ENCODE results near the gene VWA8.

The VWA8 gene

DNA sequence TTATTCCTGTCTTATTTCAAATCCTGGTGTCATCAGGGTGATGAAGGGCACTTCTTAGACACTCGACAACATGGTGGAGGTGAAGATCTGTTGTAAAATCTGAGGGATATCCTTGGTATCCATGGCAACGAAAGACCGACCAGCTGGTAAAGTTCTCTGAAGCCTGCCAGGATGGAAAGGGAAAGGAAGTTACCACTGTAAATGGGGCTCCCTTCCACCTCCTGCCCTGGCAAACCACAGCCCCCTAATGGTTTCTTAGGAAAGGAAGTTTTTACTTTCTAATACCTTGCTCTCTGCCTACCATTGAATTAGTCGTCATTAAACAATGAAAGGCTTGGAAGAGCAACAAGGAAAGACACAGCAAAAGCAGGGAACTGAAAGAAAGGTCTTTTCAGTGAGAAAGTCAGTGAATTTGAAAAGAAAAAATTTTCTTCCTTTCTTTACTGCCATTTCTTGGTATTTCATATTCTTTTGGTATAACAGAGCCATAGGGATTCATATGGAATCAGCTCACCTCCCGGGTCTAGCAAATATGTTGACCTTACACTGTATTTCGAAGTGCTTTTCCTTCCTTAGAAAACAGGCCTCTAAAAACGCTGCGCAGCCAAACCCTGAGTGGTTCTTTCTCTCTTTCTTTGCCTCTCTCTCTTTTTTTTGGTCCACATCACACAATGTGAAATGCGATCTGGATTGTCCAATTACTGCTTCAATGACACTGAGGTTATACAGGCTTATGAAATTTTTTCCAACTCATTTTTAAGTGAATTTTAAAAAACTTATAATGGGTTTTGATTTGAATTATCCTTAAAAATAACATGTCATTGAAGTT, 392.6 kb downstream of the VWA8 start:
- in situ Hi-C loops (cut with HindIII; ENCODE audit: low sequenced_read_pairs): no loop called here

- in situ Hi-C loops (cut with HindIII; ENCODE audit: low sequenced_read_pairs): no loop called here
Observed at GRCh38 chr13:41567363-41567762, 393.5 kb downstream of the VWA8 start.

DNA sequence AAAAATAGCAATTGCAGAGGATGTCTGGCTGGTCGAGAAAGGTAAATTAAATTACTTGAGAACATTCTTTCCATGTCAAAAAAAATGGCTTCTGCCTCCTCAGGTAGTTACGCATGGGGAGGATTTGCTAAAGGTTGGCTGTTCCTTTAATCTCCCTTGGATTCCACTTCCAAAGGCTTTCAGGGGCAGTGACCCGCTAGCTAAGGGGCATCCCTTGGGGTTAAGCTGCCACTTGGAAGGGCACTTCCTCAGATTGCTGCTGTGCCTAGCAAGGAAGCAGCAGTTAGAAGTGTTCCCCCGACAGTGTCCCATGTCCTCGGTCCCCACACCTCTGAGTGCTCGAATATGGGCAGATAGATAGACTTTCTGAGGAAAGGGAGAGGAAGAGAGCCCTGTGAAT, 395.1 kb downstream of the VWA8 start:
- in situ Hi-C loops (cut with HindIII; ENCODE audit: low sequenced_read_pairs): no loop called here

- in situ Hi-C loops (cut with HindIII; ENCODE audit: low sequenced_read_pairs): no loop called here
Observed at GRCh38 chr13:41565216-41565615, 395.7 kb downstream of the VWA8 start.

- in situ Hi-C loops (cut with HindIII; ENCODE audit: low sequenced_read_pairs): no loop called here
Observed at GRCh38 chr13:41563984-41564365, 396.9 kb downstream of the VWA8 start.

- in situ Hi-C loops (cut with HindIII; ENCODE audit: low sequenced_read_pairs): no loop called here
Observed at GRCh38 chr13:41563341-41563983, 397.4 kb downstream of the VWA8 start.

- in situ Hi-C loops (cut with HindIII; ENCODE audit: low sequenced_read_pairs): no loop called here
Observed at GRCh38 chr13:41562541-41563178, 398.2 kb downstream of the VWA8 start.

GRCh38 chr13:41562083-41562482, 398.8 kb downstream of the VWA8 start:
- in situ Hi-C loops (cut with HindIII; ENCODE audit: low sequenced_read_pairs): no loop called here

- in situ Hi-C loops (cut with HindIII; ENCODE audit: low sequenced_read_pairs): no loop called here
Observed at GRCh38 chr13:41561170-41561569, 399.7 kb downstream of the VWA8 start.

DNA sequence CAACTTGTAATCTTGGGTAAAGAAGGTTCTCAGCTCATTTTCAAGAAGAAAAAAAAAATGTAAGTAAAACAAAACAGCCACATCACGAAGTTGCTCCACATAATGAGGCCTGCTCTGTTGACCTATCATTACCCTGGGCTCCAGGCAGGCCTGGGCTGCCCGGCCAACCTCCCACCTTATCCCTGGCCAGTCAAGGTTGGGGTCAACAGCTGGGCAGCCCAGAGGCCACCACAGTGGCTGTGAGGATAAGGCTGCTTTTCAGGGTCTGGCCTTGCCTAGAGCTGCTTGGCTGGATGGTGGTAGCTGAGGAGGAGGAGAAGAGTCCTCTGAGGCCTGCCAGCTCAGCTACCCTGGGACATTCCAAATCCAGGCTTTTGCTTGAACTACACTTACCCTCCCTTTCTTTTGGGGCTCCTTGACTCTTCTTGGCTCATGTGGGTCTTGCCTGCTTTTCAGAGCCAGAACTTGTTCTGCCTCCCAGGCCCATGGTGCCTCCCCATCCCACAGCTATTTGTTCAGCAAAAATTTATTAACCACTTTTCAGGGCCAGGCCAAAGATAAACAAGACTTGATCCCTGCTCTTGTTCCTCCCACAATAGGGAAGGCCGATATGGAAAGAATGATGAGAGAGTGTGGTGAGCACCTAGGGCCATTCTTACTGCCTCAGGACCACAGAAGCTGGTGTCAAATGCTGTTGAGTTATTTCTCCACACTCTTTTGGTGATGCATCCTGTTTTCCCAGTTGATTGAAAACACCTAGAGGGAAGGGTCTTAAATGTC, 401.9 kb downstream of the VWA8 start:
- in situ Hi-C loops (cut with HindIII; ENCODE audit: low sequenced_read_pairs): no loop called here

GRCh38 chr13:41557719-41558118, 403.2 kb downstream of the VWA8 start:
- in situ Hi-C loops (cut with HindIII; ENCODE audit: low sequenced_read_pairs): no loop called here

DNA sequence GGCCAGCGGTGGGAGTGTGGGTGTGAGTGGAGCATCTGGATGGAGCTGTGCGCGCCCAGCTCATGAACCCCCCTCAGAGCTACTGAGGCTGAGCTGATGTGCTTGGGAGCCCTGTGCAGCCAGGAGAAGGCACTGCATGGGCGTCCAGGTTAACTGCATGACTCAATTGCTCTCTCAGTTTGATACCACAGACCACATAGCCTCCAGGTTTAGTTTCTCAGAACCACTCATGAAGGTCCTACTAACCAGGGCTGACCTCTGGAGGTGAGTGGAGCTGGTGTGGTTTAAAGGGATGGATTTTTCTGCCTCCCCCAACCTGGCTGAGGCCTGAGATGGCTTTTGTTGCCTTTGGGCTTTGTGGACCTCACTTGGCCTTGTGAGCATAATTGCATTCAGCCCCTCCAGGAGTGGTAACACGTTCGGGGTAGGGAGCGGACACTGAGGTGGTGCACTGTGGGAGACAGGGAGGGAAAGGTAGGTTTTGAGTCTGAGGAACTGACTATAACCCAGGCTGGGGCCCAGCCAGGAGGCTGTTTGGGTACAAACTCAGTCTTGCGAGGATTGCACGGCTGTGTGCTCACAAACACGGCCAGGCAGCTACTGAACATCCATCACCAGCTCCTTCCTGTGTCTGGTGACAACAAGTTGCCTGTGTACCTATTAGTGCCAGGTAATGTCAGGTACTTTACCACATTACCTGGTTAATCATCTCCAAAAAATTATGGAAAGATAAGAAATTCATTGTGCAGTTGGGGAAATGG, 406.1 kb downstream of the VWA8 start:
- in situ Hi-C loops (cut with HindIII; ENCODE audit: low sequenced_read_pairs): no loop called here

DNA sequence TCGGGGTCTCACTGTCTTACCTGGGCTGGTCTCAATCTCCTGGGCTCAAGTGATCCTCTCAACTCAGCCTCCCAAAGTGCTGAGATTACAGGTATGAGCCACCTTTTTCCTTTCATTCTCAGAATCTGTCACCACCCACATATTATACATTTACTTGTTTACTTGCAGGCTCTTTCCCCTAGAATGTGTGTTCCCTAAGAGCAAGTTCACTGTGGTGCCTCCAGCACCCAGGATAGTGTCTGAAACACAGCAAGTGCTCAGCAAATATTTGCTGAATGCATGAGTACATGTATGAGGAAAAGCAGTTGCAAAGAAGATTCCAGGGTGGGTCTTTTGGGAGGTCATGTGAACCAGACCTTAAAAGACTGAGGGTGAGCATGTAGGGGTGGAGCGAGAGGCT, 406.7 kb downstream of the VWA8 start:
- in situ Hi-C loops (cut with HindIII; ENCODE audit: low sequenced_read_pairs): no loop called here

DNA sequence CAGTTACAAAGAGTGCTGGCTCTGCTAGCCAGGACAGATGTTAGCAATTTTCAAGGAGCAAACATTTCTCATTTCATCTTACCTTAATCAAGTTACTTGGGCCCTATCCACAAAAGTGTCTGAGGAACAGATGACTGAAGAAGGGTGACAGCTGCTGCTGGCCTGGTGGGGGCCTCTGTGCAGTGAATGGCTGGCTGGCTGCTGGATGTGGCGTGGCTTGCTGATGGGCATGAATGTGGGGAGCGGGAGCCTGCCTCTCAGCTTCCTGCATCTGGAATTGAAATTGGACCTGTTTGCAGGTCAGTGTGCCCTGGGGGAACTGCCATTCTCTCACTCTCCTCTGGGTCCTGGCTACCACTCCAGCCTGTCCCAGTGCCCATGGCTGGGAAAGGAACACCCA, 408.9 kb downstream of the VWA8 start:
- in situ Hi-C loops (cut with HindIII; ENCODE audit: low sequenced_read_pairs): no loop called here

- in situ Hi-C loops (cut with HindIII; ENCODE audit: low sequenced_read_pairs): no loop called here
Observed at GRCh38 chr13:41550276-41550675, 410.6 kb downstream of the VWA8 start.

DNA sequence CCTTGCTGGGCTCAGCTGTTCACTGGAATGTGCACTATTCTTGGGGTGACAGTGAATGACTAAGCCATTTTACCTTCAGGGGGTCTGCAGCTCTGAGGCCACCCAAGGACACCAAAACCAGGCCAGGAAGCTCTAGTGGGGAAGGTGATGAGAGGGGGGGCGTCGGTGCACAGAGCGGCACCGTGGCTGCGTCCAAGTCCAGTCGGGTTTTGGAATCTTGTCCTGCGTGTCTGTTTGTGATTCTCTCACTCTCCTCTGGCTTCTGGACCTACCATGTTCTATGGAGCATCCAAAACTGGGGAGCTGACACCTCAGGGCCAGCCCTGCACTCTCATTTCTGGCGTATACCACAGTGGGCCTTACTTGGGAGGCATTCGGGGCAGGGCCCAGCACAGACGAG, 411.4 kb downstream of the VWA8 start:
- in situ Hi-C loops (cut with HindIII; ENCODE audit: low sequenced_read_pairs): no loop called here

GRCh38 chr13:41548910-41549309, 412.0 kb downstream of the VWA8 start:
- in situ Hi-C loops (cut with HindIII; ENCODE audit: low sequenced_read_pairs): no loop called here

DNA sequence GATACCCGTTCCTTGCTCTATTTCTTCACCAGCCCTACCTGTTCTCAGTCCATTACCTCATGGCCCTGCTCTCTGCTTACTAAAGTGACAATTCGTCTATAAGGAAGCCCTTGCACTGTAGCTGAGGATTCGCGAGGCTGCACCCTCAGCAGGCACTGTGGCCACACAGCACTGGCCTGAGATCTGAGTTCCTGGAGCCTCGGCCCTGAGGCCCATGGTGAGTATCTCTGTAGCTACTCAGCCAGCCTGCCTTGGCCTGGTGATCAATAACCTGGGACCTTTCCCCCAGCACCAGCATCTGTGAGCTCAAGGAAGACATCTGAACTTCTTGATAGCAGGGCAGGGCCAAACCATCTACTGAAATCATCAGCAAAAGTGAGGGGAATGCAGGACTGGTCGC, 412.9 kb downstream of the VWA8 start:
- in situ Hi-C loops (cut with HindIII; ENCODE audit: low sequenced_read_pairs): no loop called here

DNA sequence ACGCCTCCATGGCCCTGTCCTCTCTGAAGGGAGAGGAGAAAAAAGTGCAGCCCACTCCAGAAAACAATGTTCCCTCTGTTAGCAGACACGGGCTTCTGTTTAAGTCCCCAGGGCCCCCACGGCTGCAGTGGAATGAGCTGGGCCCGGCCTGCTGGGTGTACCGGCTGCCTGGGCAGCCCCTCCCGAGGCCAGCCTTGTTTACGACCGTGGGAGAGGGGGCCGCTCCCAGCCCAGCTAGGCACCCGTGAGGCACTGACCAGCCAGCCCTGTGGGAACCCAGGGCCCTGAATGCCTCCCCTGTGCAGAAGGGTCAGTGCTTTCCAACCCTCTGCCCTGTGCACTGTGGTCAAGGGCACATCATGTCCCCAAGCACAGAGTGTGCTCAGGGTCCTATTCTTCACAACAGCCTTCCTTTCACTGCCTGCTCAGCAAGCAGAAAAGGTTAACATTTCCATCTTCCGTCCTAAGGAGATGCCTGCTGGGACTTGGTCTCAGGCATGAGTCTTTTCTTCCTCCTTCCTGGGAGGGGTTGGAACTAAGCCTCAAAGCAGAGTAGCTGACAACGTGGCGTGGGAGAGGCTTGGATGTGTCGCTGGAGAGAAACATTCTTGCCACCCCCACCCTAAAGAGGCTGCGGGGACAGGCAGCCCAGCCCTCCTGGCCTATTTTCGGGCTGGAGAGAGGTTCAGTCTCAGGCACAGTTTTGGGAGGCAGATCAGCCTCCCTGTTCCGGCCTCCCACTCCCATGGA, 413.5 kb downstream of the VWA8 start:
- in situ Hi-C loops (cut with HindIII; ENCODE audit: low sequenced_read_pairs): no loop called here

All from endothelial cell of hepatic sinusoid (primary cell).